Measurements from ENCODE around the gene IFIH1.

IFIH1 gene

DNA sequence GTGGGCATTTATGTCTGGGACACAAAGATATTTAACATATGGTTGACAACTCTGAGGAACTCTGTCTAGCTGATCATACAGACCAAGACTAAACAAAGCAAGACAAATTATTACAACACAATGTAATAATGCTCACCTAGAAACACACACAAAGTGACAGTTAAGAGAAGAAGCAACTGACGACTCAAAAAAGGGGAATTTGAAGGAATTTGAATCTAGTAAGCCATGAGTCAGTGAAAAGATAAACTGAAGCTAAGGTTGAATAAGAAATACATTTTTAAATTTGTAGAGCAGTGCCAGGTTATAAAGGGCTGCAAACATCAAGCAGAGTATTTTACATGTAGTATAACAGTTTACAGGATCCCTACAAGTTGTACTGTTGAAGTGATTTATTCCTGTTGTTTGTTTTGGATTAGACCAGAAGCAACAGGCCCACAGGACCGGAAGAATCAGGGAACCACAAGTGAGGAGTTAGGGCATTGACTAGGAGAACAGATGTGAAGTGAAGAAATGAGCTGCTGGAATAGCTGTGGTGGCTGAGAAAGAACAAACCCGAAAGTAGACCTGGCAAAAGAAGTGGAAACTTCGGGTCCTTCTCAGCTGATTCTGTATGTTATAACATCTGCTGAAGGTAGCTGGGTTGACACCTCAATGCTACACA is 35.6 kb downstream of the IFIH1 start:
- Histone ChIP-seq H3K9me3 (ENCODE audit: low read length) (no peaks in the 10 kb centered on the region), H3K4me3 (ENCODE audit: low read depth in 1 of 2, low read length in 2 of 2) (no peak overlapping the region), H3K9ac (ENCODE audit: low read length) (no peak overlapping the region), H3K27ac (ENCODE audit: low read depth, low read length) (no peak overlapping the region), H3K27me3 (ENCODE audit: control insufficient read depth in 1 of 2, insufficient read depth in 2 of 2, low read length in 2 of 2) (no peaks in the 10 kb centered on the region), H3K4me1 (ENCODE audit: insufficient read depth, low read length) (no peaks in the 10 kb centered on the region), H3K36me3 (ENCODE audit: insufficient read depth, low read length) (peaks cover 13% of the 10 kb centered on the region)

DNA sequence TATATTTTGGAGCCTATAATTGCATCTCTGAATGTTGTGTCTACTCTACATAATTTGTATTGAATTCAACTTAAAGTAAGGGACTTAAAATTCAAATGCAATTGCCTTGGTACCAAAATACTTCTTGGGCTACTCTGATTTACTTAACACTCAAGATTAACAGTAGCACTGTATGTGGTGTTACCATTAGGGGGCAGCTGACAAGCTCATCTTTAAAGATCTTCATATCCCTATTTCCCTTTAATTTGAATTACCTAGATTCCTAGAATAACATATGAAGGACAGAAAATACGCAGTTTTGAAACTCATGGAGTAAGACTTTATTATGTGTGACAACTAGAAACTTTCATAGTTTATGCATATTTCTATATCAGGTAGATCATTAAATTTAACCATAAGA is 37.8 kb downstream of the IFIH1 start:
- H3K4me1 ChIP-seq (ENCODE audit: insufficient read depth, low read length) = no peaks in the 10 kb centered on the region
- no peaks in the 10 kb centered on the region for H3K9me3 ChIP-seq (ENCODE audit: low read length)
- H3K27ac ChIP-seq (ENCODE audit: low read depth, low read length) = no peak overlapping the region
- no peaks in the 10 kb centered on the region for H3K27me3 ChIP-seq (ENCODE audit: control insufficient read depth in 1 of 2, insufficient read depth in 2 of 2, low read length in 2 of 2)
- H3K4me3 ChIP-seq (ENCODE audit: low read depth in 1 of 2, low read length in 2 of 2) = no peak overlapping the region
- H3K36me3 ChIP-seq (ENCODE audit: insufficient read depth, low read length) = peaks cover 13% of the 10 kb centered on the region
- no peak overlapping the region for H3K9ac ChIP-seq (ENCODE audit: low read length)

DNA sequence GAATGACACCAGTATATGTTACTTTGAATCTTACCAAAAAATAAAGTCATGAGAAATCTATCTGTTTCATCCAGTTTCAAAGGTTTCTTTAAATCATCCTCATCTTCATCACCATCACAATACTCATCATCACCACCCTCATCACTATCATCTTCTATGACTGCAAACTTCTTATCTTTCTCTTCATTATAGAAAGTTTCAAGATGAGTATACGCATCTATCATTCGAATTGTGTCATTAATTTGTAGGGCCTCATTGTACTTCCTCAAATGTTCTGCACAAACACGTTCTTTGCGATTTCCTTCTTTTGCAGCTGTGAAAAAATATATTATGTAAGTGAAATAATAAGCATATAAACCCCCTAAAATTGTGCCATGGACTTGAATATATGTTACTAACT is 41.1 kb downstream of the IFIH1 start:
- H3K9ac ChIP-seq (ENCODE audit: low read length) = no peak overlapping the region
- H3K4me3 ChIP-seq (ENCODE audit: low read depth in 1 of 2, low read length in 2 of 2) = no peak overlapping the region
- H3K27me3 ChIP-seq (ENCODE audit: control insufficient read depth in 1 of 2, insufficient read depth in 2 of 2, low read length in 2 of 2) = no peaks in the 10 kb centered on the region
- H3K9me3 ChIP-seq (ENCODE audit: low read length) = no peaks in the 10 kb centered on the region
- peaks cover 12% of the 10 kb centered on the region for H3K36me3 ChIP-seq (ENCODE audit: insufficient read depth, low read length)
- H3K27ac ChIP-seq (ENCODE audit: low read depth, low read length) = no peak overlapping the region
- no peaks in the 10 kb centered on the region for H3K4me1 ChIP-seq (ENCODE audit: insufficient read depth, low read length)

- no peak overlapping the region for H3K27ac ChIP-seq (ENCODE audit: low read depth, low read length)
- no peak overlapping the region for H3K4me3 ChIP-seq (ENCODE audit: low read depth in 1 of 2, low read length in 2 of 2)
- H3K4me1 ChIP-seq (ENCODE audit: insufficient read depth, low read length) = no peaks in the 10 kb centered on the region
- H3K36me3 ChIP-seq (ENCODE audit: insufficient read depth, low read length) = peaks cover 8% of the 10 kb centered on the region
- H3K27me3 ChIP-seq (ENCODE audit: control insufficient read depth in 1 of 2, insufficient read depth in 2 of 2, low read length in 2 of 2) = no peaks in the 10 kb centered on the region
- H3K9me3 ChIP-seq (ENCODE audit: low read length) = no peaks in the 10 kb centered on the region
- no peak overlapping the region for H3K9ac ChIP-seq (ENCODE audit: low read length)
Measured at GRCh38 chr2:162267996-162268395, 50.5 kb downstream of the IFIH1 start.

DNA sequence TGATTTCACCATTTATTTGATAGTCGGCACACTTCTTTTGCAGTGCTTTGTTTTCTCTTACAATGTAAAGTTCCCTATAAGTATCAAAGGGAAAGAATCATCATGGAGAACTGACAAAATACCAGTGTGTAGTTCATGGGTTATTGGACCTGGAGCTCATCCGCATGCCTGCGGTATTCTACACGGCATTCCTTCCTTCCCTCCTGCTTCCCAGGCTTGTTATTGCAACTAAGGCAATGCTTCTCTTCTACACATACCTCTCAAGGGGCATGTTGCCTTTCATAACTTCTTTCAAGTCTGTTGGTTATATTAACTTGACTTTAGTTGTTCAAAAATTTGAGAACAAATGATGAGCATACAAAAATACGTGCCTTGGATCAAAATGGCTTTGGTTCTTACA is 51.0 kb downstream of the IFIH1 start:
- Histone ChIP-seq H3K9me3 (ENCODE audit: low read length) (no peaks in the 10 kb centered on the region), H3K9ac (ENCODE audit: low read length) (no peak overlapping the region), H3K4me3 (ENCODE audit: low read depth in 1 of 2, low read length in 2 of 2) (no peak overlapping the region), H3K36me3 (ENCODE audit: insufficient read depth, low read length) (peaks cover 8% of the 10 kb centered on the region), H3K4me1 (ENCODE audit: insufficient read depth, low read length) (no peaks in the 10 kb centered on the region), H3K27ac (ENCODE audit: low read depth, low read length) (no peak overlapping the region), H3K27me3 (ENCODE audit: control insufficient read depth in 1 of 2, insufficient read depth in 2 of 2, low read length in 2 of 2) (no peaks in the 10 kb centered on the region)

- H3K4me1 ChIP-seq (ENCODE audit: insufficient read depth, low read length) = no peaks in the 10 kb centered on the region
- no peaks in the 10 kb centered on the region for H3K9me3 ChIP-seq (ENCODE audit: low read length)
- no peaks in the 10 kb centered on the region for H3K27me3 ChIP-seq (ENCODE audit: control insufficient read depth in 1 of 2, insufficient read depth in 2 of 2, low read length in 2 of 2)
- H3K9ac ChIP-seq (ENCODE audit: low read length) = no peak overlapping the region
- H3K4me3 ChIP-seq (ENCODE audit: low read depth in 1 of 2, low read length in 2 of 2) = no peak overlapping the region
- peaks cover 8% of the 10 kb centered on the region for H3K36me3 ChIP-seq (ENCODE audit: insufficient read depth, low read length)
- H3K27ac ChIP-seq (ENCODE audit: low read depth, low read length) = no peak overlapping the region
Measured at GRCh38 chr2:162266460-162266760, 52.1 kb downstream of the IFIH1 start.

DNA sequence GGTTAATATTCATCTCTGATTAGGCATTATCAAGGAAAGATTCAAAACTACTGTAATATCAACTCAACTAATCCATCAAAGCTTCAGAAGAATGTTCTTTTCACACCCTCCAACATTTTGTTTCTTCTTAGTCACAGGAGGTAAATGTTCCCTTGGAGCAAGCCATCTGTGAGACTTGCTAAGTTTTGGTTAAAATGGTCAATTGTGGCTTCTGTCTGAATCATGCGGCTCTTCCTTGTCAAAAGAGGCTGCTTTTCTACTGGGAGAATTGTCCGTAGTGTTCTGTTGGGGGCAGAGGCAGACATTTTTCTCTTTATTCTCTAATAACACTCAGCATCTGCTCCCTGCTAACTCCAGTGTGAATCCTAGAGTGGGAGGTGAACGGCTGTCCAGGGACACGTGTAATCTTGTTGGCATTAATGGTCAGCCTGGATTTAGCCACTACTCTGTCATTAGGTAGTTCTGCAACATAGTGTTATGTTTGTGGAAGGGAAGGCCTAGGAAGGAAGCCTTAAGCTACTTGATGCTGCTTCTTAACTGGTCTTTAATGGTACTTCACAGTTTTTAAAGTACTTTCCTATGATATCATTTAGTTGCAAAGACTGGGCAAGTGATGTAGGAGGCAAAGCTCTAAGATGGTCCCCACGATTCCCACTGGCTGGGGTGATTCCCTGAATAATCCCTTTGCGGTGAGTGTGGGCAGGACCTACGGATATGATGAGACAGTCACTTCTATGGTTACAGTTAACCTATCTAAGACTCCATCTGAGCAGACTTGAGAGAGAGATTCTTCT is 52.6 kb downstream of the IFIH1 start:
- Histone ChIP-seq H3K9me3 (ENCODE audit: low read length) (no peaks in the 10 kb centered on the region), H3K27me3 (ENCODE audit: control insufficient read depth in 1 of 2, insufficient read depth in 2 of 2, low read length in 2 of 2) (no peaks in the 10 kb centered on the region), H3K4me3 (ENCODE audit: low read depth in 1 of 2, low read length in 2 of 2) (no peak overlapping the region), H3K4me1 (ENCODE audit: insufficient read depth, low read length) (no peaks in the 10 kb centered on the region), H3K9ac (ENCODE audit: low read length) (no peak overlapping the region), H3K27ac (ENCODE audit: low read depth, low read length) (no peak overlapping the region), H3K36me3 (ENCODE audit: insufficient read depth, low read length) (peaks cover 8% of the 10 kb centered on the region)

DNA sequence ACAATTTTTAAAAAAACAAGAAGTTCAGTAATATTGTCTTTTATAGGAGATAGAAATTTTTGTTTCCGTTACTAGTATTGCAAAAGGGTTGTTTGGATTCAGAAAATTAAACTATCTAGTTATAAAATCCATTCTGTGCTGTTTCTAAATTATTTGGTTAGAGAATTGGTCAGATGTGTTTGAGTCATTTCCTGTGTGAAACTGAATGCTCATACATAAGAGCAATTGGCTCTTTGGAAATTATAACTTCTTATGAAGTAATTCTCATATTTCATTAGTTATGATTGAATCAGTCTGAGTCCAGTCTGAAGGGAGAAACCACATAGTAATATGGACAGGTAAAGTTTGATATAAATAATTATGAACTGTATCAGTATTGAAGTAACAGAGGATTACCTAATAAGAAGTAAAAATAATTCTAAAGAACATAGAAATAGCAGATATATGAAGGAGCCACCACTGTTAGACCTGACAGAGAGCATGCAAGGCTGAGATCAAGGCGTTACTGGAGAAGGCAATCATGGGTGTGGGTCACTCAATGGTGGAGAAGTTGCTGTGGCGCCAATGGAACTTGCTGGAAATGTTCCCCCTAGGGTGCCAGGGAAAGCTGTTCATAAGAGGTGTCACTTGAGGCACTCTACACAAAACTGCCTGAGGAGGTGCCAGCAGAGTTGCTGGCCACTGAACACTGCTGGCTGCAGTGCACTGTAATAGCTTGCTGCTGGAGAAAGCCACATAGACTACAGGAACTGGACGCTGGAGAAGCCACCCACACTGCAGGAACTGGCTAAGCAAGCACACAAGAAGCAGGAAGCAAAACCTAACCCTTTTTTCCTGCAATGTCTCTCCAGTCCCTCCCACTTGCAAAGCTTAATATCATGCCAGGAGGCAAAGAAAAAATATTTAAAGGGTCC is 57.2 kb downstream of the IFIH1 start:
- Histone ChIP-seq H3K9ac (ENCODE audit: low read length) (no peak overlapping the region), H3K36me3 (ENCODE audit: insufficient read depth, low read length) (no peaks in the 10 kb centered on the region), H3K27ac (ENCODE audit: low read depth, low read length) (peak overlapping the region; percentile 27), H3K4me1 (ENCODE audit: insufficient read depth, low read length) (no peaks in the 10 kb centered on the region), H3K4me3 (ENCODE audit: low read depth in 1 of 2, low read length in 2 of 2) (no peak overlapping the region), H3K27me3 (ENCODE audit: control insufficient read depth in 1 of 2, insufficient read depth in 2 of 2, low read length in 2 of 2) (no peaks in the 10 kb centered on the region), H3K9me3 (ENCODE audit: low read length) (no peaks in the 10 kb centered on the region)

GRCh38 chr2:162258686-162259085 is 59.8 kb downstream of the IFIH1 start:
- Histone ChIP-seq H3K36me3 (ENCODE audit: insufficient read depth, low read length) (no peaks in the 10 kb centered on the region), H3K4me3 (ENCODE audit: low read depth in 1 of 2, low read length in 2 of 2) (no peak overlapping the region), H3K27ac (ENCODE audit: low read depth, low read length) (no peak overlapping the region), H3K9ac (ENCODE audit: low read length) (no peak overlapping the region), H3K27me3 (ENCODE audit: control insufficient read depth in 1 of 2, insufficient read depth in 2 of 2, low read length in 2 of 2) (no peaks in the 10 kb centered on the region), H3K9me3 (ENCODE audit: low read length) (no peaks in the 10 kb centered on the region), H3K4me1 (ENCODE audit: insufficient read depth, low read length) (no peaks in the 10 kb centered on the region)

- H3K4me1 ChIP-seq (ENCODE audit: insufficient read depth, low read length) = no peaks in the 10 kb centered on the region
- no peaks in the 10 kb centered on the region for H3K36me3 ChIP-seq (ENCODE audit: insufficient read depth, low read length)
- H3K27ac ChIP-seq (ENCODE audit: low read depth, low read length) = no peak overlapping the region
- H3K9ac ChIP-seq (ENCODE audit: low read length) = no peak overlapping the region
- no peaks in the 10 kb centered on the region for H3K27me3 ChIP-seq (ENCODE audit: control insufficient read depth in 1 of 2, insufficient read depth in 2 of 2, low read length in 2 of 2)
- H3K4me3 ChIP-seq (ENCODE audit: low read depth in 1 of 2, low read length in 2 of 2) = no peak overlapping the region
- no peaks in the 10 kb centered on the region for H3K9me3 ChIP-seq (ENCODE audit: low read length)
Measured at GRCh38 chr2:162258169-162258568, 60.3 kb downstream of the IFIH1 start.

GRCh38 chr2:162257425-162257824 is 61.1 kb downstream of the IFIH1 start:
- Histone ChIP-seq H3K9me3 (ENCODE audit: low read length) (no peaks in the 10 kb centered on the region), H3K4me3 (ENCODE audit: low read depth in 1 of 2, low read length in 2 of 2) (no peak overlapping the region), H3K9ac (ENCODE audit: low read length) (no peak overlapping the region), H3K27me3 (ENCODE audit: control insufficient read depth in 1 of 2, insufficient read depth in 2 of 2, low read length in 2 of 2) (no peaks in the 10 kb centered on the region), H3K4me1 (ENCODE audit: insufficient read depth, low read length) (no peaks in the 10 kb centered on the region), H3K36me3 (ENCODE audit: insufficient read depth, low read length) (no peaks in the 10 kb centered on the region), H3K27ac (ENCODE audit: low read depth, low read length) (no peak overlapping the region)

Measured in muscle layer of colon (tissue), 2 donors.